AG04450 (cell line): ENCODE results near the gene GNA12. TPM values are rescaled to one million over a fixed set of nuclear protein-coding genes. Genes with fewer than 3 reads are reported as not detected.

ENCODE experiments used
- CTCF ChIA-PET: fragments of 300-600, 350-600 bp; formaldehyde crosslinking; extraction: SDS; loops from one replicate; lab custom pipeline; 2022; ENCODE audit warnings: antibody characterized with exemption, inconsistent platforms; lab: Charles Lee
- POLR2A ChIA-PET: fragments of 350-600 bp; formaldehyde crosslinking; extraction: SDS; loops from one replicate; lab custom pipeline; 2021; ENCODE audit warnings: antibody characterized with exemption, inconsistent platforms; lab: Yijun Ruan, JAX
- DNase-seq: peaks from one replicate; pipeline ENCODE4 v3.0.0-alpha.2; 2011; ENCODE audit warnings: low read depth, low spot score
- H3K27ac ChIP-seq: one replicate; pipeline ENCODE4 v1.5.1; 2012; ENCODE audit warnings: low read depth, low read length, control low read depth
- H3K27me3 ChIP-seq: one replicate; pipeline ENCODE4 v1.6.0; 2012; ENCODE audit warnings: low read length; ENCODE audit not compliant: control insufficient read depth, insufficient read depth
- H3K4me3 ChIP-seq: 2 replicates; pipeline ENCODE4 v1.5.1; 2011; ENCODE audit warnings: mild to moderate bottlenecking, low read depth, low read length, control low read depth
- H3K9me3 ChIP-seq: 2 replicates; pipeline ENCODE4 v1.5.1; 2012; ENCODE audit warnings: low read length; ENCODE audit not compliant: control insufficient read depth, insufficient read depth
- polyA plus RNA-seq: library from polyadenylated mRNA; depleted of rRNA; stranded (reverse); fragments of >200 nt; gene quantifications from 2 replicates; pipeline ENCODE4 v1.2.3, GENCODE V29; 2011
- TF ChIP-seq, protein P1 (sequence below): IDR thresholded peaks from 2 replicates; pipeline ENCODE4 v1.5.1; 2011; ENCODE audit warnings: low read depth, low read length, control low read depth, inconsistent platforms

The GNA12 gene
- polyA plus RNA-seq, 1 experiment: 97.4 TPM

- TF ChIP-seq, protein P1, sequence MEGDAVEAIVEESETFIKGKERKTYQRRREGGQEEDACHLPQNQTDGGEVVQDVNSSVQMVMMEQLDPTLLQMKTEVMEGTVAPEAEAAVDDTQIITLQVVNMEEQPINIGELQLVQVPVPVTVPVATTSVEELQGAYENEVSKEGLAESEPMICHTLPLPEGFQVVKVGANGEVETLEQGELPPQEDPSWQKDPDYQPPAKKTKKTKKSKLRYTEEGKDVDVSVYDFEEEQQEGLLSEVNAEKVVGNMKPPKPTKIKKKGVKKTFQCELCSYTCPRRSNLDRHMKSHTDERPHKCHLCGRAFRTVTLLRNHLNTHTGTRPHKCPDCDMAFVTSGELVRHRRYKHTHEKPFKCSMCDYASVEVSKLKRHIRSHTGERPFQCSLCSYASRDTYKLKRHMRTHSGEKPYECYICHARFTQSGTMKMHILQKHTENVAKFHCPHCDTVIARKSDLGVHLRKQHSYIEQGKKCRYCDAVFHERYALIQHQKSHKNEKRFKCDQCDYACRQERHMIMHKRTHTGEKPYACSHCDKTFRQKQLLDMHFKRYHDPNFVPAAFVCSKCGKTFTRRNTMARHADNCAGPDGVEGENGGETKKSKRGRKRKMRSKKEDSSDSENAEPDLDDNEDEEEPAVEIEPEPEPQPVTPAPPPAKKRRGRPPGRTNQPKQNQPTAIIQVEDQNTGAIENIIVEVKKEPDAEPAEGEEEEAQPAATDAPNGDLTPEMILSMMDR: no peak
- CTCF ChIA-PET: interaction anchor here (0.7 to 1.5 kb wide), 4 partner anchors 40 to 334 kb away, joined by 3 to 5 read pairs (median 3); no protein-coding TSS in a partner anchor
These were observed 22.8 kb downstream of the GNA12 start for GRCh38 chr7:2821161-2821841.

DNA sequence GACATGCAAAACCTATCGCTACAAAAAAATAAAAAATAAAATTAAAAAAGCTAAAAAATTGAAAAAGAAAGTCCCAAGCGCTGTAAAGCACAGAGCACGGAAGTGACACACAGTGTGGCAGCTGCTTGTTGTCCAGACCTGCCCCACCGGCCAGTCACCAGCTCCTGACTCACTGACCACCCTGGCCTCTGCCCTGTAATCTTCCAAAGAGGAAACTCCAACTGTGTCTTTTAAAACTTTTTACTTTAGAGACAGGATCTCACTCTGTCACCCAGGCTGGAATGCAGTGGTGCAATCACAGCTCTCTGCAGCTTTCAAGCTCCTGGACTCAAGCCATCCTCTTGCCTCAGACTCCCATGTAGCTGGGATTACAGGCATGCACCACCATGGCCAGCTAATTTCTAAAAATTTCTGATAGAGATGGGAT is 23.6 kb downstream of the GNA12 start:
- ChIA-PET POLR2A (interaction anchor here (0.6 to 2.5 kb wide), 9 partner anchors 13 to 447 kb away, joined by 3 to 15 read pairs (median 6); no protein-coding TSS in a partner anchor), CTCF (interaction anchor here (1.0 to 1.4 kb wide), 2 partner anchors 24 to 39 kb away, joined by 3 read pairs; no protein-coding TSS in a partner anchor)
- TF ChIP-seq, protein P1: no peak
- peaks cover 3% of the 10 kb centered on the region; the same call in 1 of the 2 replicates for H3K9me3 ChIP-seq
- DNase-seq: peak; percentile 92
- H3K27ac ChIP-seq: peak overlapping the region; percentile 98
- H3K4me3 ChIP-seq: no peak overlapping the region
- H3K27me3 ChIP-seq: no peaks in the 10 kb centered on the region

More at GRCh38 chr7:2821161-2821841, 22.8 kb downstream of the GNA12 start:
- POLR2A ChIA-PET: interaction anchor here (1.1 to 2.5 kb wide), 7 partner anchors 8 to 63 kb away, joined by 3 to 15 read pairs (median 6); no protein-coding TSS in a partner anchor
- Histone ChIP-seq H3K4me3 (no peak overlapping the region), H3K9me3 (peaks cover 2% of the 10 kb centered on the region; the same call in 1 of the 2 replicates), H3K27ac (peak overlapping the region; percentile 98), H3K27me3 (no peaks in the 10 kb centered on the region)
- peak; percentile 50 for DNase-seq

DNA sequence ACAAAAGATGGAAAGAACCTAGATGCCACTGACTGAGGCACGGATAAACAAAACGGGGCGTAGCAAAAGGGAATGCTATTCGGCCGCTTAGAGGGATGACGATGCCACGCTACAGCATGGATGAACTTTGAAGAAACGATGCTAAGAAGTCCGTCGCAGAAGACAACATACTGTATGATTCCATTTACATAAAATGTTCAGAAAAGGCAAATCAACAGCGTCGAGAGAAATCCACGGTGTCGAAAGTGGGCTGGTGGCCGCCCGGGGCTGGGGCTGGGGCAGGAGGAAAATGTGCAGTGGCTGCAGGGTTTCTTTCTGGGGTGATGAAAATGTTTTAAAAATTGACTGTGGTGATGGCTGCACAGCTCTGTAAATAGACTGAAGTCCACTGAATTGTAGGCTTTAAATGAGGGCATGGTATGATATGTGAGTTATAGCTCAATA is 24.1 kb downstream of the GNA12 start:
- no peaks in the 10 kb centered on the region for H3K27me3 ChIP-seq
- no peak for DNase-seq
- ChIA-PET POLR2A (interaction anchor here (0.6 to 2.5 kb wide), 8 partner anchors 13 to 199 kb away, joined by 3 to 15 read pairs (median 6); no protein-coding TSS in a partner anchor), CTCF (interaction anchor here (0.5 to 1.0 kb wide), 3 partner anchors 24 to 376 kb away, joined by 3 to 5 read pairs (median 4); no protein-coding TSS in a partner anchor)
- peaks cover 9% of the 10 kb centered on the region; the same call in 1 of the 2 replicates for H3K9me3 ChIP-seq
- H3K27ac ChIP-seq: peak overlapping the region; percentile 98
- H3K4me3 ChIP-seq: no peak overlapping the region
- TF ChIP-seq, protein P1: no peak

DNA sequence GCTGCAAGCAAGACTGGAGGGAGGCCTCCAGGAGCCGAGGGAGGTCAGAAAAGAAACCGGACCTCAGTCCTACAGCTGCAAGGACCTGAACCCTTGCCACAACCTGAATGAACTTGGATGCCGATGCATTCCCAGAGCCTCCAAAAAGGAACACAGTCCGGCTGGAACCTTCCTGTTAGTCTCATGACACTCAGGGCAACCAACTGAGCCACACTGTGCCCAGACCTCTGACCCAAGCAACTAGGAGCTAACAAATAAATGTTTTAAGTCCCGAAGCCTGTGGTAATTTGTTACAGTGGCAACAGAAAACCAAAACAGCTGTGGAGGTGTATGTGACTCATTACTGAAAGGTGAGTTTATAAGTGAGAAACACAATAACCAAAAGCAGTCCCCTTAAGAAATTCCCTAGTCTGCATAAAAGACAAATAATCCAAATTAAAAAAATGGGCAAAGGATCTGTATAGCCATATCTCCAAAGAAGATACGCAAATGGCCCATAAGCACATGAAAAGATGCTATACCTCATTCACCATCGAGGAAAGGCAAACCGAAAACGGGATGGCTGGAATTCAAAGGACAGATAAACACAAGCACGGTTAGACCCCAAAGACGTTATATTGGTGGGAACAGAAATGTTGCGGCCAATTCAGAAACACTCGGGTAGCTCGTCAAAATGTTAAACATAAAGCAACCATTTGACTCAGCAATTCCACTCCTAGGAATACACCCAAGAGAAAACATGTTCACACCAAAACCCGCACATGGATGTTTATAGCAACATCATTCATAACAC is 24.8 kb downstream of the GNA12 start:
- Histone ChIP-seq H3K27me3 (no peaks in the 10 kb centered on the region), H3K27ac (peak overlapping the region; percentile 98), H3K4me3 (no peak overlapping the region), H3K9me3 (peaks cover 13% of the 10 kb centered on the region; the same call in 1 of the 2 replicates)
- no peak for DNase-seq
- TF ChIP-seq, protein P1: no peak
- CTCF ChIA-PET: interaction anchor here (0.5 to 0.6 kb wide), 2 partner anchors 118 to 377 kb away, joined by 4 to 5 read pairs; no protein-coding TSS in a partner anchor
- POLR2A ChIA-PET: interaction anchor here (0.6 to 2.3 kb wide), 2 partner anchors 62 to 199 kb away, joined by 3 to 15 read pairs; no protein-coding TSS in a partner anchor
